ENCODE measurements around the gene TGM5.

The TGM5 gene

GRCh38 chr15:43186003-43186353 lies 80.8 kb downstream of the TGM5 start:
- intact Hi-C loops (cut with DNase I; ENCODE audit: low total_unique reads): no loop called here
- Histone ChIP-seq H3K36me3 (peaks cover 19 to 38% (median 25%) of the 10 kb centered on the region in 3 donors), H3K9me3 (no peaks in the 10 kb centered on the region), H3K4me3 (peak overlapping the region; percentile 85 to 97), H3K27ac (peak overlapping the region; percentile 94 to 97), H3K27me3 (no peaks in the 10 kb centered on the region), H3K4me1 (peaks cover 0 to 35% (median 21%) of the 10 kb centered on the region in 4 donors)
- no peak for TF ChIP-seq CTCF (IDR thresholded peaks at IDR 0.05)
- DNase-seq: no peak

- no peaks in the 10 kb centered on the region for H3K9me3 ChIP-seq
- H3K27me3 ChIP-seq: no peaks in the 10 kb centered on the region
- H3K36me3 ChIP-seq: peaks cover 13 to 38% (median 19%) of the 10 kb centered on the region in 3 donors
- intact Hi-C loops (cut with DNase I; ENCODE audit: low total_unique reads): no loop called here
- peak; percentile 95 to 96 for DNase-seq
- H3K4me3 ChIP-seq: peak within 1 kb of the TSS; percentile 85 to 97
- peak within 1 kb of the TSS; percentile 94 to 97 for H3K27ac ChIP-seq
- peaks cover 0 to 35% (median 21%) of the 10 kb centered on the region in 4 donors for H3K4me1 ChIP-seq
- peak; percentile 24 to 36 for TF ChIP-seq CTCF (IDR thresholded peaks at IDR 0.05)
These were observed 81.3 kb downstream of the TGM5 start, which contains the start of gene CCNDBP1 for GRCh38 chr15:43185157-43186002. CCNDBP1 (plus strand) TSS chr15:43185403; CDS start chr15:43185499, 96 bp downstream.

- no peak for TF ChIP-seq CTCF (IDR thresholded peaks at IDR 0.05)
- Histone ChIP-seq H3K9me3 (no peaks in the 10 kb centered on the region), H3K27ac (peak overlapping the region; percentile 94 to 97), H3K27me3 (no peaks in the 10 kb centered on the region), H3K4me1 (peaks cover 0 to 32% (median 20%) of the 10 kb centered on the region in 4 donors), H3K36me3 (peaks cover 5 to 38% (median 16%) of the 10 kb centered on the region in 3 donors), H3K4me3 (peak overlapping the region; percentile 85 to 97)
- intact Hi-C loops (cut with DNase I; ENCODE audit: low total_unique reads): no loop called here
- no peak for DNase-seq
These were observed 82.2 kb downstream of the TGM5 start for GRCh38 chr15:43184407-43185124.

GRCh38 chr15:43183270-43183669 lies 83.5 kb downstream of the TGM5 start:
- H3K27me3 ChIP-seq: no peaks in the 10 kb centered on the region
- H3K27ac ChIP-seq: no peak overlapping the region
- TF ChIP-seq CTCF (IDR thresholded peaks at IDR 0.05): no peak
- intact Hi-C loops (cut with DNase I; ENCODE audit: low total_unique reads): no loop called here
- no peak for DNase-seq
- no peak overlapping the region for H3K4me3 ChIP-seq
- H3K36me3 ChIP-seq: peaks cover 0 to 38% (median 6%) of the 10 kb centered on the region in 3 donors
- H3K4me1 ChIP-seq: peaks cover 0 to 28% (median 17%) of the 10 kb centered on the region in 4 donors
- no peaks in the 10 kb centered on the region for H3K9me3 ChIP-seq
